K562 (cell line): ENCODE measurements around the gene PDLIM7. TPM values are rescaled to one million over a fixed set of nuclear protein-coding genes. Genes with fewer than 3 reads are reported as not detected.

Experiments used
- ATAC-seq: fragments of 200-7000 bp; cut with Tn5 transposase; 3 replicates; pipeline ENCODE4 v1.9.1; 2020; ENCODE audit warnings: moderate library complexity
- BruUV-seq: library from RNA; stranded (reverse); fragments of 400-500 nt; replicated peaks from 2 replicates; lab custom pipeline; 2021; lab: Mats Ljungman, UMichigan
- CTCF ChIA-PET: fragments of 300-600 bp; formaldehyde crosslinking; extraction: SDS; loops from one replicate; lab custom pipeline; 2021; ENCODE audit warnings: low intra/inter-chr PET ratio; lab: Yijun Ruan, JAX
- POLR2A ChIA-PET: fragments of 300-600, 350-650 bp; sonication (Branson Sonifier 250); formaldehyde crosslinking; extraction: SDS; loops from one replicate; lab custom pipeline; 2021; ENCODE audit warnings: antibody characterized with exemption, inconsistent platforms; lab: Yijun Ruan, JAX
- DNase-seq, 4 experiments: peaks; one replicate each; pipeline versions ENCODE4 v3.0.0 to v3.0.0-alpha.2; 2011 to 2018; ENCODE audit warnings: low spot score in 3 of 4, mixed read lengths in 3 of 4; ENCODE audit errors: extremely low read depth in 1 of 4
- FAIRE-seq: peaks from 2 replicates; lab custom pipeline; 2011; peaks lifted over from hg19 to GRCh38; lab: Jason Lieb, UNC
- H2AFZ ChIP-seq: 2 replicates; pipeline ENCODE4 v1.6.0; 2011; ENCODE audit warnings: low read depth, low read length, control low read depth, inconsistent platforms
- H3K27ac ChIP-seq: fragments of 200-600 bp; 3 replicates; pipeline ENCODE4 v1.8.0; 2011; ENCODE audit warnings: low read depth, mild to moderate bottlenecking, control low read depth, inconsistent platforms, low read length, moderate library complexity, mixed read lengths; ENCODE audit errors: extremely low read depth
- H3K27me3 ChIP-seq, 2 experiments: fragments of 300-600 bp in 1 of 2; 2 replicates in 1 of 2; 3 replicates in 1 of 2; pipeline versions ENCODE4 v1.6.0 to v1.8.0; 2011; ENCODE audit warnings: inconsistent platforms in 2 of 2, low read length in 2 of 2, mild to moderate bottlenecking in 1 of 2, mixed read lengths in 1 of 2, moderate library complexity in 1 of 2; ENCODE audit not compliant: control insufficient read depth in 2 of 2, insufficient read depth in 2 of 2
- H3K36me3 ChIP-seq: fragments of 300-600 bp; 3 replicates; pipeline ENCODE4 v1.8.0; 2011; ENCODE audit warnings: mild to moderate bottlenecking, low read length, inconsistent platforms; ENCODE audit not compliant: control insufficient read depth, insufficient read depth
- H3K4me1 ChIP-seq, 2 experiments: fragments of 200-600 bp in 1 of 2; replicated peaks in 1 of 2; 2 replicates in 1 of 2; 3 replicates in 1 of 2; pipeline versions ENCODE4 v1.5.1 to v1.8.0; 2011; ENCODE audit warnings: inconsistent platforms in 2 of 2, low read length in 2 of 2, mild to moderate bottlenecking in 1 of 2, mixed read lengths in 1 of 2, moderate library complexity in 1 of 2; ENCODE audit not compliant: control insufficient read depth in 2 of 2, insufficient read depth in 2 of 2
- H3K4me2 ChIP-seq: 2 replicates; pipeline ENCODE4 v1.6.1; 2011; ENCODE audit warnings: low read length, control low read depth, inconsistent platforms, mixed read lengths; ENCODE audit not compliant: insufficient read depth
- H3K4me3 ChIP-seq: fragments of 200-600 bp; sonication (generic), shearing (Covaris generic); 2 replicates; pipeline ENCODE4 v1.5.1; 2016; ENCODE audit warnings: control low read depth, inconsistent platforms
- H3K79me2 ChIP-seq: fragments of 200-600 bp; 3 replicates; pipeline ENCODE4 v1.8.0; 2011; ENCODE audit warnings: low read length, inconsistent platforms; ENCODE audit not compliant: control insufficient read depth, insufficient read depth
- H3K9ac ChIP-seq, 2 experiments: 2 replicates each; pipeline versions ENCODE4 v1.6.0 to v1.6.1; 2011; ENCODE audit warnings: low read depth in 2 of 2, low read length in 2 of 2, control low read depth in 1 of 2, inconsistent platforms in 1 of 2, mild to moderate bottlenecking in 1 of 2, mixed read lengths in 1 of 2; ENCODE audit not compliant: insufficient read depth in 1 of 2
- H3K9me1 ChIP-seq: one replicate; pipeline ENCODE4 v1.6.0; 2011; ENCODE audit warnings: inconsistent platforms, mild to moderate bottlenecking, low read length, moderate library complexity; ENCODE audit not compliant: control insufficient read depth, insufficient read depth
- H3K9me3 ChIP-seq: replicated peaks from 2 replicates; pipeline ENCODE4 v1.5.1; 2011; ENCODE audit warnings: low read depth, low read length, inconsistent platforms; ENCODE audit not compliant: control insufficient read depth, insufficient read depth
- H4K20me1 ChIP-seq: replicated peaks from 2 replicates; pipeline ENCODE4 v1.6.1; 2011; ENCODE audit warnings: low read length, inconsistent platforms, mixed read lengths; ENCODE audit not compliant: control insufficient read depth, insufficient read depth
- CEBPB ChIP-seq: fragments of 450-650 bp; IDR thresholded peaks from 2 replicates; pipeline ENCODE4 v1.6.1; 2016; ENCODE audit warnings: missing genetic modification characterization, missing compliant biosample characterization
- CEBPG ChIP-seq, 3 experiments: fragments of 200-800 bp in 1 of 3; sonication (Bioruptor generic) in 1 of 3; sonication (generic) in 1 of 3; formaldehyde crosslinking in 1 of 3; IDR thresholded peaks in 2 of 3; conservative IDR thresholded peaks in 1 of 3; 2 replicates each; pipeline versions ENCODE4 v1.6.1 to v1.8.0; 2016 to 2022; ENCODE audit warnings: missing compliant biosample characterization in 2 of 3, missing genetic modification characterization in 2 of 3, mild to moderate bottlenecking in 1 of 3, missing genetic modification reagents in 1 of 3
- FOXJ2 ChIP-seq: fragments of 200-800 bp; sonication (Bioruptor generic); IDR thresholded peaks from 2 replicates; pipeline ENCODE4 v1.6.1; 2016; ENCODE audit warnings: missing genetic modification characterization, missing compliant biosample characterization
- MAFK ChIP-seq: IDR thresholded peaks from 2 replicates; pipeline ENCODE4 v1.6.1; 2011; ENCODE audit warnings: low read length, improper control_type of control experiment
- MYBL2 ChIP-seq, 2 experiments: fragments of 450-650 bp in 1 of 2; sonication (generic) in 1 of 2; formaldehyde crosslinking in 1 of 2; IDR thresholded peaks; 2 replicates each; pipeline versions ENCODE4 v1.6.1 to v1.8.1; 2017 to 2022; ENCODE audit warnings: borderline replicate concordance in 1 of 2, inconsistent platforms in 1 of 2, low read depth in 1 of 2, mild to moderate bottlenecking in 1 of 2, missing genetic modification reagents in 1 of 2, moderate library complexity in 1 of 2
- SP1 ChIP-seq: sonication (generic); formaldehyde crosslinking; IDR thresholded peaks from 2 replicates; pipeline ENCODE4 v1.8.1; 2022; ENCODE audit warnings: mild to moderate bottlenecking, missing genetic modification reagents
- ZBED1 ChIP-seq: IDR thresholded peaks from 2 replicates; pipeline ENCODE4 v1.6.1; 2014
- ZC3H11A ChIP-seq: IDR thresholded peaks from 2 replicates; pipeline ENCODE4 v1.6.1; 2012; ENCODE audit warnings: low read depth, low read length, improper control_type of control experiment
- WGBS: fragments of 100-300 bp; shearing (Covaris generic); methylation state at CpG from one replicate; pipeline ENCODE4 v1.1.6; 2016; ENCODE audit warnings: low coverage, mixed read lengths; ENCODE audit not compliant: insufficient coverage; ENCODE audit errors: missing lambda C conversion rate; 5-methylcytosine and 5-hydroxymethylcytosine counted together
- in situ Hi-C: fragments of 300-500 bp; cut with MboI; formaldehyde crosslinking; loops from 4 replicates; pipeline ENCODE4 v1.15.0; 2018; ENCODE audit warnings: inconsistent platforms, mixed read lengths
- intact Hi-C: fragments of 100-400 bp; cut with micrococcal nuclease; formaldehyde crosslinking; loops from 2 replicates; pipeline ENCODE4 v1.14.2; 2022
- polyA plus RNA-seq, 8 experiments: library from polyadenylated mRNA; depleted of rRNA in 4 of 8; stranded (reverse) in 5 of 8; unstranded in 3 of 8; fragments of >200 nt; fragmentation: Nextera tagmentation in 2 of 8; fragmentation: Illumina TruSeq in 1 of 8; extraction: Ambion mirVana in 2 of 8; extraction: Trizol in 1 of 8; gene quantifications; 2 replicates each; pipeline versions ENCODE4 v1.2.1 to v1.2.3, GENCODE V29; 2011 to 2014; ENCODE audit warnings: inconsistent platforms in 1 of 8, missing spikeins in 1 of 8
- total RNA-seq, 7 experiments: library from RNA; depleted of rRNA in 6 of 7; stranded (reverse); fragments of >200 nt in 6 of 7; fragmentation: Illumina TruSeq in 2 of 7; extraction: Trizol in 2 of 7; gene quantifications; 2 replicates each; pipeline versions ENCODE4 v1.2.1 to v1.2.3, GENCODE V29; 2011 to 2021; ENCODE audit warnings: low replicate concordance in 1 of 7
- TF ChIP-seq, protein P1 (sequence below): sonication (generic); formaldehyde crosslinking; IDR thresholded peaks from 2 replicates; pipeline ENCODE4 v1.8.0; 2023; ENCODE audit warnings: mild to moderate bottlenecking, missing genetic modification reagents
- TF ChIP-seq, protein P2 (sequence below): fragments of 200-800 bp; sonication (Bioruptor generic); IDR thresholded peaks from 2 replicates; pipeline ENCODE4 v1.6.1; 2016; ENCODE audit warnings: missing genetic modification characterization, missing compliant biosample characterization

PDLIM7 gene
- total and polyA plus RNA-seq, 9 of the 15 experiments (the other 6 are each of a cell fraction or from before 2014, with no cell fraction given): 2.1 to 124 (median 32.6) TPM

DNA sequence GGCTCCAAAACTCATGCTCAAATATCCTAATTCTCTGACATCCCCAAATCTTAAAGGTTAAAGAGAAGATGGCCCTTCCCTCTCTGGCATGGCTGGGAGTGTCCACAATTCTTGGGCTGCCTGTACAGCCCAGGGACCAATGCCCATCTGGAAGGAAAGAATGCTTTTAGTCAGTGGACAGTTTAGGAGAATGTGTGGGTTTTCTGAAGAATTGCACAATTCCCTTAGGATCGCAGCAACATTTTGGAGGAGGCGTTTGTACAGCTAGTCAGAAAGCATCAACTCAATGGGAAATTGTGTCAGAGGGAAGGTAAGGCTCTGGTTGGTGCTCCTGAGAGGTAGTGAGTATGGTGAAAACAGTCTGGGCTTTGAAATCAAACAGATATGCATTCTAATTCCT is 42.0 kb upstream of the PDLIM7 start:
- FAIRE-seq (no peak), DNase-seq (no peak), ATAC-seq (no peak)
- intact Hi-C loops (no loop called here), in situ Hi-C loops (no loop called here)
- Histone ChIP-seq H4K20me1 (0 out of 2 replicates have a peak, but pooled peaks cover 3% of the 10 kb centered on the region), H3K27me3 (no peaks in the 10 kb centered on the region), H3K79me2 (peaks cover 17% of the 10 kb centered on the region; the same call in 2 of the 3 replicates), H3K4me1 (no peaks in the 10 kb centered on the region), H2AFZ (no peak overlapping the region), H3K27ac (no peak overlapping the region), H3K36me3 (peaks cover 88% of the 10 kb centered on the region; the same call in 2 of the 3 replicates), H3K9me1 (no peaks in the 10 kb centered on the region), H3K9me3 (no peaks in the 10 kb centered on the region), H3K4me2 (no peak overlapping the region), H3K4me3 (no peak overlapping the region), H3K9ac (no peak overlapping the region)
- no peak for TF ChIP-seq ZBED1
- TF ChIP-seq, protein P1, sequence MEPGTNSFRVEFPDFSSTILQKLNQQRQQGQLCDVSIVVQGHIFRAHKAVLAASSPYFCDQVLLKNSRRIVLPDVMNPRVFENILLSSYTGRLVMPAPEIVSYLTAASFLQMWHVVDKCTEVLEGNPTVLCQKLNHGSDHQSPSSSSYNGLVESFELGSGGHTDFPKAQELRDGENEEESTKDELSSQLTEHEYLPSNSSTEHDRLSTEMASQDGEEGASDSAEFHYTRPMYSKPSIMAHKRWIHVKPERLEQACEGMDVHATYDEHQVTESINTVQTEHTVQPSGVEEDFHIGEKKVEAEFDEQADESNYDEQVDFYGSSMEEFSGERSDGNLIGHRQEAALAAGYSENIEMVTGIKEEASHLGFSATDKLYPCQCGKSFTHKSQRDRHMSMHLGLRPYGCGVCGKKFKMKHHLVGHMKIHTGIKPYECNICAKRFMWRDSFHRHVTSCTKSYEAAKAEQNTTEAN (CRISPR knock-in tag): no peak
- TF ChIP-seq CEBPB (tag): peak; percentile 15; the same call in 1 of the 2 replicates
- TF ChIP-seq SP1: no peak
- TF ChIP-seq MYBL2 (IDR thresholded peaks at IDR 0.05; ENCODE audit: low read depth): no peak
- TF ChIP-seq MYBL2 (CRISPR knock-in tag; IDR thresholded peaks at IDR 0.05; ENCODE audit: borderline replicate concordance): no peak
- no peak for TF ChIP-seq MAFK
- TF ChIP-seq, protein P2, sequence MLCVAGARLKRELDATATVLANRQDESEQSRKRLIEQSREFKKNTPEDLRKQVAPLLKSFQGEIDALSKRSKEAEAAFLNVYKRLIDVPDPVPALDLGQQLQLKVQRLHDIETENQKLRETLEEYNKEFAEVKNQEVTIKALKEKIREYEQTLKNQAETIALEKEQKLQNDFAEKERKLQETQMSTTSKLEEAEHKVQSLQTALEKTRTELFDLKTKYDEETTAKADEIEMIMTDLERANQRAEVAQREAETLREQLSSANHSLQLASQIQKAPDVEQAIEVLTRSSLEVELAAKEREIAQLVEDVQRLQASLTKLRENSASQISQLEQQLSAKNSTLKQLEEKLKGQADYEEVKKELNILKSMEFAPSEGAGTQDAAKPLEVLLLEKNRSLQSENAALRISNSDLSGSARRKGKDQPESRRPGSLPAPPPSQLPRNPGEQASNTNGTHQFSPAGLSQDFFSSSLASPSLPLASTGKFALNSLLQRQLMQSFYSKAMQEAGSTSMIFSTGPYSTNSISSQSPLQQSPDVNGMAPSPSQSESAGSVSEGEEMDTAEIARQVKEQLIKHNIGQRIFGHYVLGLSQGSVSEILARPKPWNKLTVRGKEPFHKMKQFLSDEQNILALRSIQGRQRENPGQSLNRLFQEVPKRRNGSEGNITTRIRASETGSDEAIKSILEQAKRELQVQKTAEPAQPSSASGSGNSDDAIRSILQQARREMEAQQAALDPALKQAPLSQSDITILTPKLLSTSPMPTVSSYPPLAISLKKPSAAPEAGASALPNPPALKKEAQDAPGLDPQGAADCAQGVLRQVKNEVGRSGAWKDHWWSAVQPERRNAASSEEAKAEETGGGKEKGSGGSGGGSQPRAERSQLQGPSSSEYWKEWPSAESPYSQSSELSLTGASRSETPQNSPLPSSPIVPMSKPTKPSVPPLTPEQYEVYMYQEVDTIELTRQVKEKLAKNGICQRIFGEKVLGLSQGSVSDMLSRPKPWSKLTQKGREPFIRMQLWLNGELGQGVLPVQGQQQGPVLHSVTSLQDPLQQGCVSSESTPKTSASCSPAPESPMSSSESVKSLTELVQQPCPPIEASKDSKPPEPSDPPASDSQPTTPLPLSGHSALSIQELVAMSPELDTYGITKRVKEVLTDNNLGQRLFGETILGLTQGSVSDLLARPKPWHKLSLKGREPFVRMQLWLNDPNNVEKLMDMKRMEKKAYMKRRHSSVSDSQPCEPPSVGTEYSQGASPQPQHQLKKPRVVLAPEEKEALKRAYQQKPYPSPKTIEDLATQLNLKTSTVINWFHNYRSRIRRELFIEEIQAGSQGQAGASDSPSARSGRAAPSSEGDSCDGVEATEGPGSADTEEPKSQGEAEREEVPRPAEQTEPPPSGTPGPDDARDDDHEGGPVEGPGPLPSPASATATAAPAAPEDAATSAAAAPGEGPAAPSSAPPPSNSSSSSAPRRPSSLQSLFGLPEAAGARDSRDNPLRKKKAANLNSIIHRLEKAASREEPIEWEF: no peak
- no peak for TF ChIP-seq ZC3H11A
- TF ChIP-seq FOXJ2 (tag): no peak
- no peak for TF ChIP-seq CEBPG (CRISPR knock-in tag; IDR thresholded peaks at IDR 0.05)
- TF ChIP-seq CEBPG (tag; conservative IDR thresholded peaks at IDR 0.05 in 1 of 2, IDR thresholded peaks at IDR 0.05 in 1 of 2): 0 out of 4 replicates have a peak, but pooled peaks of 1 of the 2 experiments have one; percentile 19
- ChIA-PET CTCF (no interaction called here), POLR2A (interaction anchor here (1.1 to 1.6 kb wide), 3 partner anchors 9 to 10 kb away, joined by 3 to 6 read pairs (median 6); no protein-coding TSS in a partner anchor)
- BruUV-seq: no TSS peak
- 81% methylated on average over 2 of the region's 2 CpGs for WGBS
